Fibroblast of the aortic adventitia (primary cell): ENCODE data around the gene DRC7. TPM values are rescaled to one million over a fixed set of nuclear protein-coding genes. Genes with fewer than 3 reads are reported as not detected.
"Not testable (repeated sequence)": the region's sequence is repeated elsewhere in the genome, so short reads cannot be mapped to it uniquely, and the experiment has no call there.

Source experiments
- DNase-seq: peaks from one replicate; pipeline ENCODE4 v3.0.0-alpha.2; 2010; ENCODE audit warnings: low read depth
- H3K4me3 ChIP-seq: 2 replicates; pipeline ENCODE4 v1.5.1; 2011; ENCODE audit warnings: low read depth, mild to moderate bottlenecking, control low read depth, low read length, moderate library complexity
- CTCF ChIP-seq: IDR thresholded peaks from 2 replicates; pipeline ENCODE4 v1.5.1; 2011; ENCODE audit warnings: mild to moderate bottlenecking, low read length, control low read depth, inconsistent platforms; ENCODE audit not compliant: insufficient read depth
- total RNA-seq: library from RNA; depleted of rRNA; stranded (reverse); fragments of >200 nt; gene quantifications from 2 replicates; pipeline ENCODE4 v1.2.3, GENCODE V29; 2012; ENCODE audit warnings: low replicate concordance

The DRC7 gene
- total RNA-seq, 1 donor: 0.09 TPM

GRCh38 chr16:57667048-57667525, 27.5 kb upstream of the DRC7 start:
- no peak for DNase-seq
- no peak overlapping the region for H3K4me3 ChIP-seq

GRCh38 chr16:57667526-57668262, 26.9 kb upstream of the DRC7 start:
- H3K4me3 ChIP-seq: no peak overlapping the region
- no peak for TF ChIP-seq CTCF
- DNase-seq: no peak

More at GRCh38 chr16:57667048-57667525, 27.5 kb upstream of the DRC7 start:
- TF ChIP-seq CTCF: no peak

GRCh38 chr16:57668263-57668571, 26.4 kb upstream of the DRC7 start, which contains the start of gene ADGRG3:
TSS of gene ADGRG3 (plus strand) at chr16:57668306. CDS start at chr16:57668348, 42 bp downstream.
- no peak for TF ChIP-seq CTCF

GRCh38 chr16:57668630-57669475, 25.8 kb upstream of the DRC7 start:
- DNase-seq: no peak
- no peak for TF ChIP-seq CTCF
- H3K4me3 ChIP-seq: no peak overlapping the region

More at GRCh38 chr16:57668263-57668571, 26.4 kb upstream of the DRC7 start, which contains the start of gene ADGRG3:
- no peak within 1 kb of the TSS for H3K4me3 ChIP-seq
- DNase-seq: no peak

- no peak for DNase-seq
- no peak overlapping the region for H3K4me3 ChIP-seq
- no peak for TF ChIP-seq CTCF
Measured at GRCh38 chr16:57669476-57670162, 25.0 kb upstream of the DRC7 start.

- no peak for TF ChIP-seq CTCF
- DNase-seq: no peak
- H3K4me3 ChIP-seq: no peak overlapping the region
Measured at GRCh38 chr16:57670196-57670595, 24.4 kb upstream of the DRC7 start.

- H3K4me3 ChIP-seq, DNase-seq: not testable (repeated sequence)
Measured at GRCh38 chr16:57671451-57671850, 23.2 kb upstream of the DRC7 start.
